GM18505 (cell line): Measurements from ENCODE around the gene MFAP3L.
"Not testable (repeated sequence)": the region's sequence is repeated elsewhere in the genome, so short reads cannot be mapped to it uniquely, and the experiment has no call there.

Experiments used
- ATAC-seq: cut with Tn5 transposase; IDR thresholded peaks from one replicate; pipeline ENCODE4 v1.9.1; 2021; ENCODE audit not compliant: unreplicated experiment
- POLR2A ChIP-seq: IDR thresholded peaks from 4 replicates; pipeline ENCODE4 v1.6.1; 2011; ENCODE audit warnings: borderline replicate concordance; ENCODE audit not compliant: insufficient read depth, insufficient read length; ENCODE audit errors: extremely low read depth

Gene MFAP3L

DNA sequence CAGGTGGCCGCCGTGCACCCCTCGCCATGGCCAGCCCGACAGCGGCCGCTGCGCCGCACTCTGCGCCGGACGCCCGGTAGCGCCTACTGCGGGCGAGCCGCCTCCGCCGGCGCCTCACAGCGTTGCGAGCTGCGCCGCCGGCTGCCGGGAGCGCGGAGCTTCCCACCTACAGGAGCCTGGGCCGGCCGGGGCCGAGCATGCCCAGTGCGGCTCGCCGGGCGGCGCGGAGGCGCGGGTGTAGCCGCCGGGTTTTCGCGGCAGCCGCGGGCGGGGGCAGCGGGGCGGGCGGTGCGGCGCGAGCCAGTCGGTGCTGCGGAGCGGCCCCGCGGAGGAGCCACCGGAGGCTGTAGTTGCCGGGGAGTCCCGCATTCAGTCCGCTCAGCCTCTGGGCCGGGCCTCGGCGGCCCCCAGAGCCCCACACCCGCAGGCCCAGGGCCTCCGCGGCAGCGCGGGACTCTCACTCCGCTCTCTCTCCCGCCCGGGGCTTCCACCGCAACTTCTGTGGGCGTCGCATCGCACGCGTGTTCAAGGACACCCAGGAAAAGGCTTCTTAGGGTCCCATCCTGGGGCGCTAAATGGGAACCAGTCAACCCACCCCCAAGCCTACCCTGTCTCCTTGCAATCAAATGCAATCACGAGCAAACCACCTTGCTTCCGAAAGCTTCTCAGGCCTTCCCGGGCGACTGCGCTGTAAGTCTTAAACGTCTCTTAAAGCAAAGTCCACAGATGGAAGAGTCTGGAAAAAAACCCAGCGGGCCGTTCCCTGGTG, at the start of gene MFAP3L:
MFAP3L (minus strand) TSS at position 143 of the 769 bp plus-strand sequence. CDS start 20,518 bp downstream, outside the sequence.
- peak; percentile 85 for ATAC-seq
- no peak for TF ChIP-seq POLR2A

DNA sequence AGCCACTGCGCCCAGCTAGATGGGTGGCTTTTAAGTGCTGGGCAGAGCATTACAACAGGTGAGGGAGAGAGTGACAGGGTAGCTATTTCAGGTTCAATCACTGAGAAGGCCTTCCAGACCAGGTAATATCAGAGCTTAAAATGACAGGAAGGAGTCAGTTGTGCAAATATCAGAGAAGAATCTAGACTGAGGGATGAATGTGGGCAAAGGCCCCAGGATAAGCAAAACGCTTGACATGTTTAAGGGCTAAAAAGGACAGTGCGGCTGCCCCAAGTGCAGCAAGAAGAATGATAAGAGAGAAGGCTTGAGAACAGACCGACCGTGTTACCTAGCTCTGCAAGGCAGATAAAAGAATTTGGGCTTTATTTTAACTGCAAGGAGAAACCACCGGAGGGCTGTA, 45.0 kb upstream of the MFAP3L start:
- no peak for TF ChIP-seq POLR2A

DNA sequence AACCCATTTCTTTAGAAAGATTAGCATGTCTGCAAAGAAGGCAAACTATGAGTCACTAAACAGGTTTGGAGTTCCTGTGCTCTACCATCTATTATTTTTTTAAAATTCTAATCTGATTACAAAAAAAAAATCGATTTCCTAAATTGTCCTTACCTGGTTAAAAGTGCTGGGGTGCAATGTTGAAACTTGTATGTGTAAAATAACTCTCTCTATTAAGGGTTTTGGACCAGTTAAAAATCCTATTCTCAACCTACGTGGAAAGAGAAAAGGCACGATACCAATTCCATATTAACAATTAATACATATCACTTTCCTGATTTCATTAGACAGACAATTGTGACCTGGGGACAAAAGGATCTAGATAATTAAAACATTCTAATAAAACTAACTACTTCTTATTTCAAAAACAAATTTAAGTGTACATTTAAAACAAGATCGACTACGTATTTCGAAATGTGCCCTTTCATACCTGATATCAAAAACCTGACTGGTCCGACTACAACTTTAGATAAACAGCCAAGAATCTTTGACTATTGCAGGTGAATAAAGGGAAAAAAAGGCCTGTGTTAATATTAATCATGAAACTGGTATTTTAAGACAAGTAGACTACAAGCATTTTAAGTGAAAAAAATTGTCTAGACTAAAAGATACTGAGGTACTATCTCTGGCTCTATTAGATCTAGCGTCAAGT, 42.4 kb upstream of the MFAP3L start:
- TF ChIP-seq POLR2A: no peak
- ATAC-seq: no peak

More for the DNA sequence above, 45.0 kb upstream of the MFAP3L start:
- no peak for ATAC-seq

DNA sequence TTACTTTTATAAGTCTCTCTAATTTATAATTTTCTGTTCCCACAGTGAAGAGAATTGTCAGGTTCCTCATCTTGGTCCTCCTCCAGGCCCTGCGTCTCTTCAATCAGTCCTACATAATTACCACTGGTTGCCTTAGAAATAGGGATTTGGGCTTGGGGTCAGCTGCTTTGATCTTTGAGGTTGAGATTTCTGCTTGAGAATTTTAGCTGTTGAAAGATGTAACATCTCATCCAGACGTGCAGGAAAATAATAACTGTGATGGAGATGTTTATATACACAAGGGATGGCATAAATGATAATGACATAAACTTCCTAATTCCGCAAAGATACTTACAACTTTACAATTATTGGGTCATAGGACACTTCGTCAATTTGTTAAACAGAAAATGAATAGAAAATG, 33.2 kb upstream of the MFAP3L start:
- ATAC-seq: no peak
- TF ChIP-seq POLR2A: no peak

DNA sequence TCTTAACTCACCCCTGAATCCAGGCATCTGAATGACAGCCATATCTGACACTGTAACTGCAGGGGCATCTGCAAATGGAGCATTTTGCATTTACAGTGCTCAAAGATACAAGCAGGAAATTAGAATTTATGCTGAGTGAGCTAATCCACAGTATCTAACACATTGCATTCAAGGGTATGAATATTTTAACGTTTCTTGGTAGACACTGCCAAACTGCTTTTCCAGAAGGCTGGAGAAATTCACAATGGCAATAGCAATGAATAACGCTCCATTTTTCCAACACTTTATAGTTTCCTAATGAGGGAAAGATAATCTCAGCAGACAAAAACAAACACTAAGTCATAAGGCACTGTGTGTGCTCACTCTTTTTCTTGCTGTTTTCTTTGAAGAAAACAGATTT, 32.6 kb upstream of the MFAP3L start:
- no peak for ATAC-seq
- TF ChIP-seq POLR2A: no peak

DNA sequence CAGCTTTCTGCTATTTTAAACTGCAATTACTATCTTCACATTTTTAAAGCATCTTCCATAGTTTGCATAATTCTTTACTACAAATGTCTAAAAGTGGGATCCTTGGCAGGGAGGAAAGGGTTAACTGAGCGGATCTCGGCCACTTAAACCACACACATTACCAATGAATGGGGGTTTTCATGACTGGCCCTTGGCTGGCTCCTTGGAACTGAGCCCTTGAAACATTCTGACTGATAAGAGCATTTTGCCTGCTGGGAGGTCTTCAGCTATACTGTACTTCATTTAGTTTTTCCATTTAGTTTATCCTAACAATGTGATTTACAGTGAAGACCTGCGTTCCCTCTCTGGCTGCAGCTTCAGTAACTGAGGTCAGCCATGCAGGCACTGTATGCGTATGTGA, 31.7 kb upstream of the MFAP3L start:
- TF ChIP-seq POLR2A: no peak
- ATAC-seq: no peak

DNA sequence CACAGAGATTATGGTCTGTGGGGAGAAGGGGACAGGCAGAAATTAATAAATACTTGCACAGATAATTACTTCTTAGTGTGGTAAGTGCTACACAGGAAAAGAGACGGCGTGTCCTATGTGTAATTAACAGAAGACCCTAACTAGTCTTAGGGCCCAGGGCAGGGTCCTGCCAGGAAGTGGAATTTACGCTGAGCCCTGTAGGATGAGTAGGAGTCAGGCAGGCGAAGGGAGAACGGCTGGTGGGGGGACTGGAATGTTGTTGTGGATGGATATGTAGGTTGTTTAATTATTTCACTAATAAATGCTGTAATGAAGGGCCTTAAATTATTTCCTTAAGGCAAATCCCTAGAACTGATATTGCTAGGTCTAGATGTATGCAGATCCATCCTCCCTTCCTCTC, 26.7 kb upstream of the MFAP3L start:
- TF ChIP-seq POLR2A: no peak
- ATAC-seq: no peak

DNA sequence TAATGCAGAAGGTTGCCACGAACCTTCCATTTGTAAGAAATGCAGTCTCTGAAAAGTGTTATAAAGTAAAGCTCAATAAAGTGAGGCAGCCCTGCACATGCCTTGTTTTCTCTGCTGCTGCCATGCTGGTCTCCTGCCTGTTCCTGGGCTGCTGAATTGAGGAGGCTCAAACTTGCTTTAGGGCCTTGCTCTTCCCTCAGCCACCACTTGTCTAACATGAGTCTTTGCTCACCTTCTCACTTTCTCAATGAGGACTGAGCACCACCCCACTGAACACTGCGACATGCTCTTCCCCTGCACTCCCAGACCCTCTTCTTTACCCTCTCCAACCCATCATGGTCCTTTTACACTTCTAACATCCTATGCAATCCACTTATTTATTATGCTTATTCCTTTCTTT, 25.2 kb upstream of the MFAP3L start:
- TF ChIP-seq POLR2A: no peak
- no peak for ATAC-seq

DNA sequence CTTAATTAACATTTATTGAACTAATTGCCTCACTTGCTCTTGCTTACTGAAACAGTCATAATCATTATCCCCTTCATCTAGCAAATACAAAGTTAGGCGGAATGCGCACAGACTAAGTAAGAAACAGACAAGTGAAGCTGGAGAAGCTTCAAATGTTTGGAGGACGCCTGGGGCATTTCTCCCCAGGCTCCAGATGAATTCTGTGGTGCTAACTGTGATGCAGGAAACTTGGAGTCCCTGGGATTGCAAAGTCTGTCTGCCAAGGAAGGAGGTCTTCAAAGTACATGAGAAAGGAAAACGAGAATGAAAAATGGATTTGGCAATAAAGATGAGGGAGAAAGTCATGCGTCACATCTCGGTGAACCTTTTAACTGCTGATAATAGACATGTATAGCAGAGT, 23.6 kb upstream of the MFAP3L start:
- TF ChIP-seq POLR2A: no peak
- no peak for ATAC-seq

DNA sequence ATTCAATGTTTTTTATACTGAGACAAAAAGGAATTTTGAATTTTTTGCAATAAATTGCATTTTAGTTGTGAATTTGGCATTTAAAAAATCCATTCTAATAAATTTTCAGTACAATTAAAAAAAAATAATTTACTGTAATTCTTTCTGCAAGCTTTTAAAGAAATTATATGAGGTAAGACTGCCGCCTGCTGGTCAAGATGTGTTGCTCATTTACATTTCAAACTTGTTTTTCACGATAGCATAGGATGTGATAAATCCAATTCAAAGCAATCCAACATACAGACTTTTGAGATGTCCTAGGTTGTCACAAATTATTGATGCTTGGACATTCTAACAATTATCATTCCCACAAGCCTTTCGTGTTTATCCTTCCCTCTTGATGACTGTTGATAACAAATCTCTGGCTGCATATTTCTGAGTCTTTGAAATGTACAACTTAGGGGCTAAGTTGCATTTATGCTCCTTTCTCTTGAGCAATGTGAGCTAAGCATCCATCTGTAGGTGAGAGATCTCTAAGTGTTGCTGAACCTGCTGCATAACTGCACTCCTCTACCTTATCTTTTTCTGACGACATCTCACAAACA, 21.7 kb upstream of the MFAP3L start:
- ATAC-seq: no peak
- no peak for TF ChIP-seq POLR2A

DNA sequence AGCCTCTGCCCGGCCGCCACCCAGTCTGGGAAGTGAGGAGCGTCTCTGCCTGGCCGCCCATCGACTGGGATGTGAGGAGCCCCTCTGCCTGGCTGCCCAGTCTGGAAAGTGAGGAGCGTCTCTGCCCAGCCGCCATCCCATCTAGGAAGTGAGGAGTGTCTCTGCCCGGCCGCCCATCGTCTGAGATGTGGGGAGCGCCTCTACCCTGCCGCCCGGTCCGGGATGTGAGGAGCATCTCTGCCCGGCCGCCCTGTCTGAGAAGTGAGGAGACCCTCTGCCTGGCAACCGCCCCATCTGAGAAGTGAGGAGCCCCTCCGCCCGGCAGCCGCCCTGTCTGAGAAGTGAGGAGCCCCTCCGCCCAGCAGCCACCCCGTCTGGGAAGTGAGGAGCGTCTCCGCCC, 20.0 kb upstream of the MFAP3L start:
- not testable (repeated sequence) for ATAC-seq

DNA sequence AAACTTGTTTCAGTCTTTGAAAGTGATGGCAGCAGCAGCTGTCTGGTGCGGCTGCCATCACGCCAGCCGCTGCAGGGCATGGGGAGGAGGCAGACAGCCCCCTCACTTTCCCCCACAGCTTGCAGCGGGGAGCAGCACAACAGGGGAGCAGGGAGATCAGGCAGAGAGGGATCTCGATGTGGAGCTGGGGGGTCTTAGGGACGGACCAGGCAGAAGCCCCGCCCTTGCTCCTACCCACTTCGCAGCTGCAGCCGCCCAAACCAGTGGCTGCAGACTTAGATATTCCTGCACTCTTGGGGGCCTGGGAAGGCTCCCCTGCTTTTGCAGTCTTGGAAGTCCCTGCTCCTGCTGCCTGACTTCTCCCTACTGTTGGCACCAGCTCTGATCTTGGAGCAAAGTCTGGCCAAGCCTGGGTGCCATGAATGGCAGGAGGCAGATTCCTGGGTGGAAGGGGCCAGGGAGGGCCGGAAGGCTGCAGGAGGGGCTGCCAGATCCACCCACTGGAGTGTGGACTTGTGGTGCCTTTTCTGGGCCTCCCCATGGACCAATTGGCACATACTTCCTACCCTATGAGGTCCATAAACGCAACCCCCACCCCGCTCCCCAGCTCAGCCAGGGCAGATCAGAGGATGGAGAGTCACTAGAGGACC, 14.0 kb upstream of the MFAP3L start:
- ATAC-seq: no peak
- TF ChIP-seq POLR2A: no peak

DNA sequence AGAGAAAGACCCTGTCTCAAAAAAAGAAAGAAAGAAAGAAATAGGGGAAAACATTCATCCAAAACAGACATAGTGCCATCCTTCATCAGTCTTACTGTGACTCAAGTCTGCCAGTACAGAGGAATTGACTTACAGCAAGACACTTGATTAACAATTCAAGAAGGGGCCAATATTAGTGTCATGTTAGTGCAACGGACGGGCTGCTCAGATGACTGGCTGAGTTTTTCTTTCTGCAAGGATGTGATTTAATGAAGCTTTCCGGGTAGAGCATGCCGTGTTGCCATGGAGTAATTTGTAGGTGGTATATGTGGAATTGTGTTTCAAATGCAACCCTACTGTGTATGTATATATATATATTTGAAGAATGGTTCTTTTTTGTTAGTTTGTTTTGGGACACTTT, 12.6 kb upstream of the MFAP3L start:
- no peak for ATAC-seq
- TF ChIP-seq POLR2A: no peak

DNA sequence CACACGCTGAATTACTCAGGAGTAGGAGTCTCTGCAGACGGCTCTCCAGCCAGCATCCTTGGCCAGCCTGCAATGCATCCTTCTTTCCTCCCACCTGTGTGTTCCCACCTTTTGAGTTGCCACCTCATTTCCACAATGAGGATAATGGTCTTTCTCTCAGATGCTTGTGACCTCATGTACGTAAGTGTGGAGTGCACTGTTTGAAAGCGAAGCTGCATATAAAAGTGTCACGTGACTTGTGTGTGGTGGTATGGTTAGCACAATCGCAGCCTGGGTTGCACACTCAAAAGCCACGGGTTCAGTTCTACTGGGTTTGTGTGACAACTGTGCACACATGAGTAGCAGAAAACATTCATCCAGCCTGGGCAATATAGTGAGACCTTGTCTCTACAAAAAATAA, 12.0 kb upstream of the MFAP3L start:
- no peak for TF ChIP-seq POLR2A
- ATAC-seq: no peak

DNA sequence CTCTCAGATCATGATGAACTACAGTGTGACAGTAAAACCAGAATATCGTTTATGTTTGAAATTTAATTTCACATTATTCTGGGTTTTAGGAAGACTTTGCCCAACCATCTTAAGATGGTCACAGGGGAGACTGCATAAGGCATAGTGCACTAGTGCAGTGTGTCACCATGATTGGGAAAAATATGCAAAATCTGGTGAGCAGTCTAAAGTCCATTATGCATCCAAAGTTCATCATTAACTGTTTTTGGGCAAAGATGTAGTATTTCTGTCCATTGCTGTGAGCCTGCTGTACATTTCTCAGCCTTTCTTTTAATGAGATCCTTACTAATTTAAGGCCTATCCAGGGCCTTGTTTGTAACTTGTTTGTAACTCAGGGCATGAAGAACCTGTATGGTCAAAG, 11.3 kb upstream of the MFAP3L start:
- no peak for TF ChIP-seq POLR2A
- ATAC-seq: no peak
